Activated CD4-positive, alpha-beta T cell treated with anti-CD3 and anti-CD28 coated beads for 4 hours (primary cell): ENCODE results near the gene ZNF574.
"Not testable (repeated sequence)": the region's sequence is repeated elsewhere in the genome, so short reads cannot be mapped to it uniquely, and the experiment has no call there.

Experiments used
- DNase-seq, 2 donors: peaks; one replicate each; pipeline ENCODE4 v3.0.0-alpha.2; 2020

Gene ZNF574

GRCh38 chr19:42075616-42076379, at the start of gene ZNF574:
Gene ZNF574 (plus strand): TSS chr19:42076166. CDS start chr19:42078607, 2,441 bp downstream.
- peak; percentile 98 for DNase-seq

- peak in 1 of 2 donors; percentile 21 for DNase-seq
These were observed 47.4 kb upstream of the ZNF574 start for GRCh38 chr19:42028304-42029216.

- no peak for DNase-seq
These were observed 45.1 kb upstream of the ZNF574 start for GRCh38 chr19:42030645-42031440.

- DNase-seq: no peak
These were observed 43.5 kb upstream of the ZNF574 start for GRCh38 chr19:42032431-42032830.

GRCh38 chr19:42033413-42033812, 42.6 kb upstream of the ZNF574 start:
- DNase-seq: no peak

GRCh38 chr19:42034640-42035391, 41.1 kb upstream of the ZNF574 start:
- peak; percentile 65 to 68 for DNase-seq

GRCh38 chr19:42037649-42038048, 38.3 kb upstream of the ZNF574 start:
- no peak for DNase-seq

- no peak for DNase-seq
These were observed 37.3 kb upstream of the ZNF574 start for GRCh38 chr19:42038666-42039065.

- DNase-seq: no peak
These were observed 35.9 kb upstream of the ZNF574 start for GRCh38 chr19:42040031-42040430.

GRCh38 chr19:42040491-42040890, 35.5 kb upstream of the ZNF574 start:
- not testable (repeated sequence) for DNase-seq

- no peak for DNase-seq
These were observed 33.4 kb upstream of the ZNF574 start for GRCh38 chr19:42042455-42043170.

- DNase-seq: no peak
These were observed 30.4 kb upstream of the ZNF574 start for GRCh38 chr19:42045575-42045974.

GRCh38 chr19:42048992-42049391, 27.0 kb upstream of the ZNF574 start:
- DNase-seq: no peak

GRCh38 chr19:42051166-42052115, 24.5 kb upstream of the ZNF574 start:
- no peak for DNase-seq

GRCh38 chr19:42052241-42052863, 23.6 kb upstream of the ZNF574 start:
- DNase-seq: no peak

- no peak for DNase-seq
These were observed 22.7 kb upstream of the ZNF574 start for GRCh38 chr19:42053037-42053935.

- DNase-seq: no peak
These were observed 21.8 kb upstream of the ZNF574 start for GRCh38 chr19:42054205-42054604.

GRCh38 chr19:42057846-42058245, 18.1 kb upstream of the ZNF574 start:
- DNase-seq: no peak

GRCh38 chr19:42059196-42059595, 16.8 kb upstream of the ZNF574 start:
- no peak for DNase-seq
